Right atrium auricular region (tissue), 2 donors: ENCODE measurements around the gene EYA2. TPM values are rescaled to one million over a fixed set of nuclear protein-coding genes. Genes with fewer than 3 reads are reported as not detected.
"Not testable (repeated sequence)": the region's sequence is repeated elsewhere in the genome, so short reads cannot be mapped to it uniquely, and the experiment has no call there.

Experiments used
- DNase-seq: peaks from one replicate; pipeline ENCODE4 v3.0.0-alpha.2; 2019; ENCODE audit warnings: low spot score
- H3K27ac ChIP-seq, 2 donors: fragments of 200-600 bp; sonication (generic); 1 replicate in 1 of 2; 2 replicates in 1 of 2; pipeline ENCODE4 v1.5.1; 2016 to 2019
- H3K27me3 ChIP-seq, 2 donors: fragments of 200-600 bp; sonication (generic); one replicate each; pipeline versions ENCODE4 v1.5.1 to v1.6.0; 2017 to 2019
- H3K36me3 ChIP-seq: fragments of 200-600 bp; sonication (generic); one replicate; pipeline ENCODE4 v1.5.1; 2016
- H3K4me1 ChIP-seq, 2 donors: fragments of 200-600 bp; sonication (generic); one replicate each; pipeline versions ENCODE4 v1.5.1 to v1.6.0; 2017 to 2019
- H3K4me3 ChIP-seq, 2 donors: fragments of 200-600 bp; sonication (generic); 1 replicate in 1 of 2; 2 replicates in 1 of 2; pipeline ENCODE4 v1.5.1; 2017 to 2019; ENCODE audit warnings: mild to moderate bottlenecking in 1 of 2, moderate library complexity in 1 of 2
- H3K9me3 ChIP-seq, 2 donors: fragments of 200-600 bp; sonication (generic); one replicate each; pipeline ENCODE4 v1.5.1; 2019
- CTCF ChIP-seq, 2 donors: fragments of 200-600 bp; sonication (generic); IDR thresholded peaks; one replicate each; pipeline ENCODE4 v1.5.1; 2019; ENCODE audit warnings: antibody characterized with exemption in 2 of 2
- total RNA-seq, 2 donors: library from RNA; depleted of rRNA; stranded (reverse); fragments of >200 nt; gene quantifications; one replicate each; pipeline ENCODE4 v1.1.0, GENCODE V29; 2016

Gene EYA2
- total RNA-seq, 2 donors from 2014 or later: 0.30 to 2.6 TPM

- Histone ChIP-seq H3K36me3 (no peaks in the 10 kb centered on the region), H3K27me3 (no peaks in the 10 kb centered on the region), H3K4me3 (no peak overlapping the region), H3K4me1 (no peaks in the 10 kb centered on the region), H3K27ac (no peak overlapping the region), H3K9me3 (peaks cover 0 to 10% of the 10 kb centered on the region in 2 donors)
- DNase-seq: no peak
- TF ChIP-seq CTCF (IDR thresholded peaks at IDR 0.05): no peak
Measured at GRCh38 chr20:46954490-46955038, 59.9 kb downstream of the EYA2 start.

GRCh38 chr20:46955601-46956556, 61.2 kb downstream of the EYA2 start:
- Histone ChIP-seq H3K27me3 (no peaks in the 10 kb centered on the region), H3K36me3 (no peaks in the 10 kb centered on the region), H3K4me1 (no peaks in the 10 kb centered on the region), H3K27ac (no peak overlapping the region), H3K4me3 (no peak overlapping the region), H3K9me3 (peaks cover 0 to 10% of the 10 kb centered on the region in 2 donors)
- no peak for TF ChIP-seq CTCF (IDR thresholded peaks at IDR 0.05)
- DNase-seq: no peak

- TF ChIP-seq CTCF (IDR thresholded peaks at IDR 0.05): no peak
- no peak overlapping the region for H3K27ac ChIP-seq
- H3K9me3 ChIP-seq: peaks cover 0 to 10% of the 10 kb centered on the region in 2 donors
- H3K4me3 ChIP-seq: no peak overlapping the region
- no peaks in the 10 kb centered on the region for H3K27me3 ChIP-seq
- no peak for DNase-seq
- no peaks in the 10 kb centered on the region for H3K4me1 ChIP-seq
- H3K36me3 ChIP-seq: no peaks in the 10 kb centered on the region
Measured at GRCh38 chr20:46959081-46959692, 64.5 kb downstream of the EYA2 start.

GRCh38 chr20:46959821-46960220, 65.2 kb downstream of the EYA2 start:
- no peak for TF ChIP-seq CTCF (IDR thresholded peaks at IDR 0.05)
- Histone ChIP-seq H3K4me1 (no peaks in the 10 kb centered on the region), H3K36me3 (no peaks in the 10 kb centered on the region), H3K9me3 (peaks cover 0 to 10% of the 10 kb centered on the region in 2 donors), H3K27me3 (no peaks in the 10 kb centered on the region), H3K4me3 (no peak overlapping the region), H3K27ac (no peak overlapping the region)
- no peak for DNase-seq

- H3K27me3 ChIP-seq: no peaks in the 10 kb centered on the region
- H3K4me1 ChIP-seq: no peaks in the 10 kb centered on the region
- H3K36me3 ChIP-seq: no peaks in the 10 kb centered on the region
- H3K9me3 ChIP-seq: peaks cover 0 to 10% of the 10 kb centered on the region in 2 donors
- no peak overlapping the region for H3K27ac ChIP-seq
- TF ChIP-seq CTCF (IDR thresholded peaks at IDR 0.05): no peak
- no peak overlapping the region for H3K4me3 ChIP-seq
- no peak for DNase-seq
Measured at GRCh38 chr20:46960536-46960935, 65.9 kb downstream of the EYA2 start.

- H3K27me3 ChIP-seq, H3K4me3 ChIP-seq, H3K27ac ChIP-seq, H3K36me3 ChIP-seq, H3K4me1 ChIP-seq, H3K9me3 ChIP-seq, DNase-seq: not testable (repeated sequence)
Measured at GRCh38 chr20:46961968-46962367, 67.3 kb downstream of the EYA2 start.
